ENCODE results near the gene ACIN1.

DNA sequence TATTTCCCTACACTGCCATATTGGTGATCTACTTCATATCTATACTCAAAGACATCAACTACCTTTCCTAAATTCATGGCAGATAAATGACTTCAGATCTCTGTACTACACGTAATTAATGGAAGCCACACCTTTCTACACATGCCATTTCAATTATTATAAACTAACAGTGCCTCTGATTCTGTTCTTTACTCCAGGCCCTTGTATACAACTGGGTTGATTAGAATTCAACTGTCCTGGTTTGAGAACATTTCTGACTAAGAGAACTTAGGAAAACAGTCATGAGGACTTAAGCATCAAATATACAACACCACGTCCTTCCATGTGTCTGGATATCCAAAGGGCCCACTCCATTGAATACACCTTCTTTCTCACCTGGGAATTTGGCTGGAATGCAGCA is 1.8 kb downstream of the ACIN1 start:
- TF ChIP-seq, protein P1, sequence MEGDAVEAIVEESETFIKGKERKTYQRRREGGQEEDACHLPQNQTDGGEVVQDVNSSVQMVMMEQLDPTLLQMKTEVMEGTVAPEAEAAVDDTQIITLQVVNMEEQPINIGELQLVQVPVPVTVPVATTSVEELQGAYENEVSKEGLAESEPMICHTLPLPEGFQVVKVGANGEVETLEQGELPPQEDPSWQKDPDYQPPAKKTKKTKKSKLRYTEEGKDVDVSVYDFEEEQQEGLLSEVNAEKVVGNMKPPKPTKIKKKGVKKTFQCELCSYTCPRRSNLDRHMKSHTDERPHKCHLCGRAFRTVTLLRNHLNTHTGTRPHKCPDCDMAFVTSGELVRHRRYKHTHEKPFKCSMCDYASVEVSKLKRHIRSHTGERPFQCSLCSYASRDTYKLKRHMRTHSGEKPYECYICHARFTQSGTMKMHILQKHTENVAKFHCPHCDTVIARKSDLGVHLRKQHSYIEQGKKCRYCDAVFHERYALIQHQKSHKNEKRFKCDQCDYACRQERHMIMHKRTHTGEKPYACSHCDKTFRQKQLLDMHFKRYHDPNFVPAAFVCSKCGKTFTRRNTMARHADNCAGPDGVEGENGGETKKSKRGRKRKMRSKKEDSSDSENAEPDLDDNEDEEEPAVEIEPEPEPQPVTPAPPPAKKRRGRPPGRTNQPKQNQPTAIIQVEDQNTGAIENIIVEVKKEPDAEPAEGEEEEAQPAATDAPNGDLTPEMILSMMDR (IDR thresholded peaks at IDR 0.05 in 2 of 3, conservative IDR thresholded peaks at IDR 0.05 in 1 of 3; ENCODE audit: borderline replicate concordance in 1 of 3, insufficient read depth in 1 of 3, low read depth in 2 of 3, low read length in 2 of 3) = no peak
- no peak for TF ChIP-seq POLR2A (IDR thresholded peaks at IDR 0.05; ENCODE audit: borderline replicate concordance, extremely low read depth, insufficient read depth, insufficient read length)
- TF ChIP-seq, protein P2, sequence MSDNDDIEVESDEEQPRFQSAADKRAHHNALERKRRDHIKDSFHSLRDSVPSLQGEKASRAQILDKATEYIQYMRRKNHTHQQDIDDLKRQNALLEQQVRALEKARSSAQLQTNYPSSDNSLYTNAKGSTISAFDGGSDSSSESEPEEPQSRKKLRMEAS (IDR thresholded peaks at IDR 0.05) = no peak
- TF ChIP-seq, protein P3, sequence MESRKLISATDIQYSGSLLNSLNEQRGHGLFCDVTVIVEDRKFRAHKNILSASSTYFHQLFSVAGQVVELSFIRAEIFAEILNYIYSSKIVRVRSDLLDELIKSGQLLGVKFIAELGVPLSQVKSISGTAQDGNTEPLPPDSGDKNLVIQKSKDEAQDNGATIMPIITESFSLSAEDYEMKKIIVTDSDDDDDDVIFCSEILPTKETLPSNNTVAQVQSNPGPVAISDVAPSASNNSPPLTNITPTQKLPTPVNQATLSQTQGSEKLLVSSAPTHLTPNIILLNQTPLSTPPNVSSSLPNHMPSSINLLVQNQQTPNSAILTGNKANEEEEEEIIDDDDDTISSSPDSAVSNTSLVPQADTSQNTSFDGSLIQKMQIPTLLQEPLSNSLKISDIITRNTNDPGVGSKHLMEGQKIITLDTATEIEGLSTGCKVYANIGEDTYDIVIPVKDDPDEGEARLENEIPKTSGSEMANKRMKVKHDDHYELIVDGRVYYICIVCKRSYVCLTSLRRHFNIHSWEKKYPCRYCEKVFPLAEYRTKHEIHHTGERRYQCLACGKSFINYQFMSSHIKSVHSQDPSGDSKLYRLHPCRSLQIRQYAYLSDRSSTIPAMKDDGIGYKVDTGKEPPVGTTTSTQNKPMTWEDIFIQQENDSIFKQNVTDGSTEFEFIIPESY (IDR thresholded peaks at IDR 0.05; ENCODE audit: extremely low read depth, insufficient replicate concordance, low read length) = no peak
- TF ChIP-seq CEBPB (IDR thresholded peaks at IDR 0.05; ENCODE audit: low read depth) = no peak

All from HCT116 (cell line).